Cardiac fibroblast (primary cell): ENCODE results near the gene GFPT2.

Experiments used
- DNase-seq, 2 donors: peaks; one replicate each; pipeline versions ENCODE4 v3.0.0 to v3.0.0-alpha.2; 2010; ENCODE audit warnings: low read depth in 2 of 2
- H3K4me3 ChIP-seq, 2 donors: replicated peaks in 1 of 2; 1 replicate in 1 of 2; 2 replicates in 1 of 2; pipeline ENCODE4 v1.5.1; 2011; ENCODE audit warnings: low read depth in 2 of 2, low read length in 2 of 2, mild to moderate bottlenecking in 2 of 2, moderate library complexity in 1 of 2
- TF ChIP-seq, protein P1 (sequence below): IDR thresholded peaks from one replicate; pipeline ENCODE4 v1.5.1; 2011; ENCODE audit warnings: low read depth, mild to moderate bottlenecking, low read length, inconsistent platforms

The GFPT2 gene

DNA sequence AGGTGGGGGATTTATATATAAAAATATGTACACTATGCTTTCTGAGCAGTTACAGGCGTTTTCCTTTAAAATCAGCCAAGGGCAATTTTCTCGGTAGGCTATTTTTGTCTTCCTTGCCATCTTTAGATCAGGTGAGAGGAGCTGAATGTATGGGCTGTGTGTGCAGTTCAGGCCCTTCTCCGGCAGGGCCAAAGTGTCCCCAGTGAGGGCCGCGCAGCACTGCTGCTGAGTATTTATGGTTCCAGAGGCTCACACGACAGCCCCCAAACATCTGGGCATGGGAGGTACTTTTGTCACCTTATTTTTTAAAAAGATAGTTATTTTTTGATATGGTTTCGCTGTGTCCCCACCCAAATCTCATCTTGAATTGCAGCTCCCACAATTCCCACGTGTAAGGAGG is 11.5 kb downstream of the GFPT2 start:
- DNase-seq = no peak
- no peak overlapping the region for H3K4me3 ChIP-seq
- TF ChIP-seq, protein P1, sequence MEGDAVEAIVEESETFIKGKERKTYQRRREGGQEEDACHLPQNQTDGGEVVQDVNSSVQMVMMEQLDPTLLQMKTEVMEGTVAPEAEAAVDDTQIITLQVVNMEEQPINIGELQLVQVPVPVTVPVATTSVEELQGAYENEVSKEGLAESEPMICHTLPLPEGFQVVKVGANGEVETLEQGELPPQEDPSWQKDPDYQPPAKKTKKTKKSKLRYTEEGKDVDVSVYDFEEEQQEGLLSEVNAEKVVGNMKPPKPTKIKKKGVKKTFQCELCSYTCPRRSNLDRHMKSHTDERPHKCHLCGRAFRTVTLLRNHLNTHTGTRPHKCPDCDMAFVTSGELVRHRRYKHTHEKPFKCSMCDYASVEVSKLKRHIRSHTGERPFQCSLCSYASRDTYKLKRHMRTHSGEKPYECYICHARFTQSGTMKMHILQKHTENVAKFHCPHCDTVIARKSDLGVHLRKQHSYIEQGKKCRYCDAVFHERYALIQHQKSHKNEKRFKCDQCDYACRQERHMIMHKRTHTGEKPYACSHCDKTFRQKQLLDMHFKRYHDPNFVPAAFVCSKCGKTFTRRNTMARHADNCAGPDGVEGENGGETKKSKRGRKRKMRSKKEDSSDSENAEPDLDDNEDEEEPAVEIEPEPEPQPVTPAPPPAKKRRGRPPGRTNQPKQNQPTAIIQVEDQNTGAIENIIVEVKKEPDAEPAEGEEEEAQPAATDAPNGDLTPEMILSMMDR = no peak

DNA sequence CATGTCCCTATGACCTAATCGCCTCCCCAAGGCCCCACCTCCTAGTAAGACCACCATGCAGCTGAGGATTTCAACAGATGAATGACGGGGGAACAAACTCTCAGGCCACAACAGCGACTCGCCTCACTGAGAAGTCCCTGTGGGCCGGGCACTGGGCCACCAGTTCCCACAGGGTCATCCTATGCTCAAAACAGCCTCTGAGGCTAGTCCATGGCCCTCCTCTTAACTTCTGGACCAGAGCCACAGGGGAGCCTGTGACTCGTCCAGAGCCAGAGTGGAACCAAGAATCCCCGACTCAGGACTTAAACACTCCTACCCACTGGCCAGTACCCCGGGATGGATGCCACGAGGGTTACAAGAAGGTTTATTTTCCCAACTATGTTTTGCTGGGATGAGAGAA is 12.3 kb downstream of the GFPT2 start:
- peak; percentile 23 to 39 for DNase-seq
- H3K4me3 ChIP-seq = no peak overlapping the region
- TF ChIP-seq, protein P1 = no peak

DNA sequence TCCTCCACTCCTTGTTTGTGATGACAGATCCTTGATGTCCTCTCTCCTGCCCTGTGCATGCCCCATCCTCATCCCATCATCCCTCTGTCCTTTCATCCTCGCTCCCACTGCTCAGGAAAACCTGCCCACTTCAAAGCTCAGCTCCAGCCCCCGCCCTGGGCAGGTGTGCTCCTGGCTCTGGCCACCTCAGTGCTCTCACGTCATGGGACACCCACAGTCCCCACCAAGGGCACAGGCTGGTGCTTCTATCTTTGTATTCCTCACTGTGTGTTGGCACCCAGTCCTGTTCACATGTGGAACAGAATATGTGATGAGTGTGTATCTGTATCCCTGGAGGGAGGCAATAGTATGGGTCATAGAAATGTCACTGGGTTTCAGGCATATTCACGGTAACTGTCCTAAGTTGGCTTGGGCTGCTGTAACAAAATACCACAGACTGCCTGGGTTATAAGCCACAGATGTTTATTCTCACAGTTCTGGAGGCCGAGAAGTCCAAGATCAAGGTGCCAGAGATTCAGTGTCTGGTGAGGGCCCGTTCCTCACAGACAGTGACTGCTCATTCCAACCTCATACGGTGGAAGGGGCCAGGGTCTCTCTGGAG is 13.5 kb downstream of the GFPT2 start:
- peak; percentile 38 to 44 for DNase-seq
- TF ChIP-seq, protein P1 = no peak
- H3K4me3 ChIP-seq = no peak overlapping the region

DNA sequence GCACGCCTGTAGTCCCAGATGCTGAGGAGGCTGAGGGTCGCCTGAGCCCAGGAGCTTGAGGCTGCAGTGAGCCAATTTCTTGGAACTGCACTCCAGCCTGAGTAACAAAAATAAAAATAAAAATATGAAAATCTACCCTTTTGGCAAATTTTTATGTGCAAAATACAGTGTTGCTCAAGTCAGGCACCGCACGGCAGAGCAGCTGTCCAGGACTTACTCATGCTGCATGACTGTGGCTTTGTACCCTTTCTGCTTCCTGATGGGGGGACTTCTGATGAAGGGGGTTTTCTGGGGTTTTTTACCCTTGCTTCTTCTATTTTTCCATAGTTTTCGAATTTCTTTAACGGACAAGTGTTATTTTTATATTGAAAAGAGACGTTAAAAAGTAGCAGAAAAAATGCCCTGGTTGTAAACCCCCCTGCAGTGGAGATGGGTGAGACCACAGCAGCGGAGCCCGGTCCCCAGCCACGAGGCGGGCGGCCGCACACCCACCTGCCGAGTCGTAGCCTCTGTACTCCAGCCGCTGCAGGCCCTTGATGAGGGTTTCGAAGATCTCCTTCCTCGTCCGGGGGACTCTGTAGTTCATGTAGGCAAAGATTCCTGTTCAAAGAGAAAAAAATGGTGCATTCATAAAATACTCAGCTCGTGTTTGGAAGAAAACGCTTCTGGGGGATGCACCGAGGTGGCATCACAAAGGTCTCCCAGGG is 15.0 kb downstream of the GFPT2 start:
- H3K4me3 ChIP-seq = no peak overlapping the region
- TF ChIP-seq, protein P1 = no peak
- DNase-seq = peak in 1 of 2 donors; percentile 75

DNA sequence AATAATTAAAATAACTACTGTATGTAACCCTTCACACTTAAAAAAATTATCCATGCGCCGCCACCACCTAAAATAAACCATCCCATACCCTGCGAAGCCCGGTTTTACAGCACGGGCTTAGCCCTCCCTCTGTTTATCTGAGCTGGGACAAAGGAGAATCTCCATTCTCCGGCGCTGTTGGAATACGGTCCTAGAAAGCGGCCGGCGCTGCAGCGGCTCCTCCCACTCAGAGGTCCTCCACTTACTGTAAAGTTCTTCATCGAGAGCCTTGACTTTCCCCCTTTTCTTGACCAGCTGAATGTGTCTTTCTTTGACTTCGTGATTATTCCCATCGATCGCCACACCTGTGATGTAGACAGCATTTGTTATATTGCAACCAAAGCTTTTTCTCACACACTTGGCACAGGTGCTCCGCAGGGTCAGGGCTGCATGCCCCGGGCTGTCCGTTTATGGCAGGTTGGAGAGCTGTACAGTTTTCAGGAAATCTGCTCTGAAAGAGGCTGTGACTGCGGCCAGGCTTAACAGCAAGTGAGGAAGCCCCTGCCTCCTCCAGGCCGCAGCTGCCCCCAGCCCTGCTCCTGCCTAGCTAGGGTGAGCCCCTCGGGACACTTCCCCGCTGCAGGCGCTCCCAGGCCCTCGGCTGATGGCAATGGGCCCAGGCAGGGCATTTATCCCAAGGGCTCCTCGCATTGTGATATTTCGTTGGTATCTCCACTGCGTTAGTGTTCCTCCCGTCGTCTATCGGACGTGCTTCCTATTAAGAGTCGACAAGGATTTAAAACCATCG is 16.7 kb downstream of the GFPT2 start:
- TF ChIP-seq, protein P1 = no peak
- no peak for DNase-seq
- H3K4me3 ChIP-seq = no peak overlapping the region

DNA sequence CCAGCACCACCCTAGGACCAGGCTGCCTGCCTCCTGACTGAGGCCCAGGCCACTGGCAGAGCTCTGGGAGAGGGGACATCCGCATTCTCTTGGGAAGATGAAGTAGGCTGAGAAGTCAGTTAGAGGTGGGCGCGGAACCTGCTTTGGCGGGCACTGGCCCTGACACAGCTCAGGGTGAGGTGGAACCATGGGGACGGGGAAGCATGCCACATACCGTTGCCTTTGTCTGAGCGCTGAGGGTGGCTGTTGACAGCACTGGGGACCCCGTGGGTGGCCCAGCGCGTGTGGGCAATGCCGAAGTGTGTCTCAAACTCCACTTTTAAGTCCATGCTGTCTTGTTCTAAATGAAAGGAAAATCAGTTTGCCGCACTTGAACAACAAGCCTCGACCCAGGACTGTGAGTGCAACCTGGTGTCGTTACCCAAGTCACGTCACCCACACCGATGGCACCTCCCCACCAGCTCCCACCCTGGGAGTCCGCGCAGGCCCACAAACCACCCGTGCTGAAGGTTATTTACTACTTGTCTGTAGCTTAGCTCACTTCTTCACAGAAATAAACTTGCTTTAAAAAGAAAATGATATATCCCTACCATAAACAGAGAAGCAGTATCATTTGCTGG is 17.4 kb downstream of the GFPT2 start:
- DNase-seq = no peak
- TF ChIP-seq, protein P1 = no peak
- H3K4me3 ChIP-seq = no peak overlapping the region
